HG03175 (cell line): ENCODE results near the gene HOXB5.

Source experiments
- ATAC-seq: cut with Tn5 transposase; IDR thresholded peaks from one replicate; pipeline ENCODE4 v1.9.1; 2021; ENCODE audit warnings: mild to moderate bottlenecking, moderate library complexity; ENCODE audit not compliant: unreplicated experiment

Gene HOXB5

GRCh38 chr17:48617471-48618255, 24.1 kb upstream of the HOXB5 start:
- ATAC-seq: no peak

- ATAC-seq: no peak
Measured at GRCh38 chr17:48616717-48617470, 23.3 kb upstream of the HOXB5 start.

GRCh38 chr17:48615963-48616716, 22.6 kb upstream of the HOXB5 start:
- ATAC-seq: no peak

- no peak for ATAC-seq
Measured at GRCh38 chr17:48615047-48615962, 21.7 kb upstream of the HOXB5 start, which contains the start of gene HOXB8. TSS of gene HOXB8 (minus strand) at chr17:48615292. CDS start at chr17:48614704, 588 bp downstream.

GRCh38 chr17:48613862-48614694, 20.5 kb upstream of the HOXB5 start:
- ATAC-seq: no peak

GRCh38 chr17:48612854-48613691, 19.5 kb upstream of the HOXB5 start:
- no peak for ATAC-seq

GRCh38 chr17:48612456-48612853, 18.9 kb upstream of the HOXB5 start:
- no peak for ATAC-seq

GRCh38 chr17:48611681-48612455, 18.3 kb upstream of the HOXB5 start:
- ATAC-seq: no peak

- ATAC-seq: no peak
Measured at GRCh38 chr17:48611213-48611612, 17.6 kb upstream of the HOXB5 start.

GRCh38 chr17:48610282-48611211, 17.0 kb upstream of the HOXB5 start, which contains the start of gene HOXB7:
TSS of gene HOXB7 (minus strand) at chr17:48611017. CDS start at chr17:48610918, 99 bp downstream.
- ATAC-seq: no peak

- ATAC-seq: no peak
Measured at GRCh38 chr17:48609759-48610281, 16.2 kb upstream of the HOXB5 start.

GRCh38 chr17:48609033-48609432, 15.5 kb upstream of the HOXB5 start:
- no peak for ATAC-seq

GRCh38 chr17:48608494-48608834, 14.9 kb upstream of the HOXB5 start:
- ATAC-seq: no peak

GRCh38 chr17:48606892-48607614, 13.5 kb upstream of the HOXB5 start:
- ATAC-seq: no peak

GRCh38 chr17:48605991-48606891, 12.7 kb upstream of the HOXB5 start:
- ATAC-seq: no peak
